GM19463 (cell line): ENCODE data around the gene ERGIC2.
"Not testable (repeated sequence)": the region's sequence is repeated elsewhere in the genome, so short reads cannot be mapped to it uniquely, and the experiment has no call there.

Experiments
- ATAC-seq: cut with Tn5 transposase; IDR thresholded peaks from one replicate; pipeline ENCODE4 v1.9.1; 2021; ENCODE audit warnings: mild to moderate bottlenecking, moderate library complexity; ENCODE audit not compliant: unreplicated experiment

ERGIC2 gene

GRCh38 chr12:29306266-29306665 is 74.7 kb downstream of the ERGIC2 start:
- no peak for ATAC-seq

GRCh38 chr12:29304388-29304787 is 76.6 kb downstream of the ERGIC2 start:
- ATAC-seq, result no peak

GRCh38 chr12:29301114-29301513 is 79.9 kb downstream of the ERGIC2 start:
- no peak for ATAC-seq

- no peak for ATAC-seq
Measured at GRCh38 chr12:29299633-29300032, 81.3 kb downstream of the ERGIC2 start.

DNA sequence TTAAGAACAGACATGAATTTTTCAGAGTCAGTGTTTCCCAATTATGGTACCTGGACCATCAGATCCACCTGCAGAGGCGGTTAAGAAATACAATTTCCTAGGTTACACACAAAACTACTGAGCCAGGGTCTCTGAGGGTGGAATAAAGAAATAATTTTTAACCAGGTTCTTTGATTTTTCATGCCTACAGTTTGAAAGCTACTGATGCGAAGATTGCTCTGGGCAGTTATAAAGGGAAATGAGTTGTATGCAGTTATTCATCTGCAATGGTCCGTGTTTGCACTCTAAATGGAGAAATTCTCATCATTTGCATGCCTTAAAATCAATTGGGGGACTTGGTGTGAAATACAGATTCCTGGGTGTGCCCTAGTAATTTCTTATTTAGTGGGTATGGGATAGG is 89.7 kb downstream of the ERGIC2 start:
- ATAC-seq, result no peak

GRCh38 chr12:29290475-29290874 is 90.5 kb downstream of the ERGIC2 start:
- ATAC-seq, result not testable (repeated sequence)

DNA sequence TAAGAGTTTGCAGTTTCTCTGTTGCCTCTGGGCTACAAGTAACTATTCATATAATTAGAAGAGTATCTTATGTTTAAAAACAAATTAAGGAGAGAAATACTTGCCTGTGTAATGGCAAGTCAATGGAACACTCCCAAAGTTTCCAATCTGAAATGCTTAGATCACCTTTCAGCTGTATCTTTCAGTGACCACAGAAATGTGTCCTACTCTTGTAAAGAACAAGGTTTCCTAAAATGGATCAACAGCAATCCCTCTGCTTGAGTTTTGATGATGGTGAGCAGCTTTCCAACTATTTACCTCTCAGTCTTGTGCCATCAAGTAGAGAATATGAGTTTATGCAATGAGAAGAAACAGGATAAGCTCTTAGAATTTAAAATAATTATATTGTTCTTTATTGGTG is 92.9 kb downstream of the ERGIC2 start:
- no peak for ATAC-seq

- no peak for ATAC-seq
Measured at GRCh38 chr12:29287622-29288021, 93.3 kb downstream of the ERGIC2 start.
